ENCODE measurements around the gene C4orf36.
A peak's percentile ranks its signal among the peaks of the same experiment; 100 is the strongest.

Gene C4orf36, protein sequence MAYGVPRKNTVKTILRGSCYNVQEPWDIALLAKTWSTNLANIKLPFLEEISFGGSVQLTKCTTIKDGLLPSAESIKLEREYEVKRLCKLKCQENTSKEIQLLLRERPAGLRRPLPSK

DNA sequence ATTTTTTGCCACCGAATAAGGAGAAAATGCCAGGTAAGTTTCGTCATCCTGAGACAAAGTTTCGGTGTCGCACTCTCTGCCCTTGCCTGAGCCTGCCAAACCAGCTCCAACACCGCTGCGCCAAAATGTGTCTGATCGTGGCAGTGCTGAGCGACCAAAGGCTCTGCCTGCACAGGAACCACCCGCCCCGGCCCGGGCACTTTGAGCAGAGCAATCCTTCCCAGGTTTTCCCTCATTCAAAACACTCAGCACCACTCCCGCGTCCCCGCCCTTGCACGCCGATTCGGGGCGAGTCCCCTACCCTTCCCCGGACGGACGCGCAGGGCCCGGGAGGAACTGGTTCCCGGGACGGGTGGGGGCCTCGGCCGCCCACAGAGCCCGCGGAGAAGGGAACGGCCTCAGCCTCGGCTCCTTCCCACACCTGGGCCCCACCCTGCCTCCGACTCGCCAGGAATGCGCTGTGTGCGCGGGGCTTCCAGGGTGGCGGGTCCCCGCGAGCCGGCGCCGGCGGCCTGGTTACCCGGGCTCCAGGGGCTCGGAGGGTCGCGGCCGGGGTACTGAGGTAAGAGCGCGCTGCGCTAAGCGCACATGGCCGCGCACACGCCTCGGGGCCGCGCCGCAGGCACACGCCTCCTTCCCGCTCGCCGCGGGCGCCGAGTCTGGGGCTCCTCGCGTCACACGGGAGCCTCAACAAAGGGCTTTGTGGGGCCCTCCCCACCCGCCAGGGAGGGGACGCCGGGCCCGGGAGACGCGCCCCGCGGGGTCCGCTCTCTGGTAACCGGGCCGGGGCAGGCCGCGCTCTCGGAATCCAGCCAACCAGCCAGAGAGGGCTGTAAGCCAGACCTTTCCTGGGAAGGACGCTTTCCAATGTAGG is at the start of gene C4orf36:
TSS of gene C4orf36 (minus strand) at position 661 of the 874 bp plus-strand sequence. CDS start 902 bp downstream, outside the sequence.
- DNase-seq (ENCODE audit: extremely low read depth, insufficient read length) = peak; percentile 76
- H3K4me3 ChIP-seq (replicated peaks; ENCODE audit: low read depth, low read length) = peak within 1 kb of the TSS; percentile 61
- TF ChIP-seq, protein P1, sequence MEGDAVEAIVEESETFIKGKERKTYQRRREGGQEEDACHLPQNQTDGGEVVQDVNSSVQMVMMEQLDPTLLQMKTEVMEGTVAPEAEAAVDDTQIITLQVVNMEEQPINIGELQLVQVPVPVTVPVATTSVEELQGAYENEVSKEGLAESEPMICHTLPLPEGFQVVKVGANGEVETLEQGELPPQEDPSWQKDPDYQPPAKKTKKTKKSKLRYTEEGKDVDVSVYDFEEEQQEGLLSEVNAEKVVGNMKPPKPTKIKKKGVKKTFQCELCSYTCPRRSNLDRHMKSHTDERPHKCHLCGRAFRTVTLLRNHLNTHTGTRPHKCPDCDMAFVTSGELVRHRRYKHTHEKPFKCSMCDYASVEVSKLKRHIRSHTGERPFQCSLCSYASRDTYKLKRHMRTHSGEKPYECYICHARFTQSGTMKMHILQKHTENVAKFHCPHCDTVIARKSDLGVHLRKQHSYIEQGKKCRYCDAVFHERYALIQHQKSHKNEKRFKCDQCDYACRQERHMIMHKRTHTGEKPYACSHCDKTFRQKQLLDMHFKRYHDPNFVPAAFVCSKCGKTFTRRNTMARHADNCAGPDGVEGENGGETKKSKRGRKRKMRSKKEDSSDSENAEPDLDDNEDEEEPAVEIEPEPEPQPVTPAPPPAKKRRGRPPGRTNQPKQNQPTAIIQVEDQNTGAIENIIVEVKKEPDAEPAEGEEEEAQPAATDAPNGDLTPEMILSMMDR (IDR thresholded peaks at IDR 0.05; ENCODE audit: insufficient read depth, low read length, poor library complexity, severe bottlenecking) = no peak
- H3K36me3 ChIP-seq (ENCODE audit: control insufficient read depth, insufficient read depth, low read length) = no peaks in the 10 kb centered on the region
- no peaks in the 10 kb centered on the region for H3K27me3 ChIP-seq (replicated peaks; ENCODE audit: control insufficient read depth, insufficient read depth, low read length)

DNA sequence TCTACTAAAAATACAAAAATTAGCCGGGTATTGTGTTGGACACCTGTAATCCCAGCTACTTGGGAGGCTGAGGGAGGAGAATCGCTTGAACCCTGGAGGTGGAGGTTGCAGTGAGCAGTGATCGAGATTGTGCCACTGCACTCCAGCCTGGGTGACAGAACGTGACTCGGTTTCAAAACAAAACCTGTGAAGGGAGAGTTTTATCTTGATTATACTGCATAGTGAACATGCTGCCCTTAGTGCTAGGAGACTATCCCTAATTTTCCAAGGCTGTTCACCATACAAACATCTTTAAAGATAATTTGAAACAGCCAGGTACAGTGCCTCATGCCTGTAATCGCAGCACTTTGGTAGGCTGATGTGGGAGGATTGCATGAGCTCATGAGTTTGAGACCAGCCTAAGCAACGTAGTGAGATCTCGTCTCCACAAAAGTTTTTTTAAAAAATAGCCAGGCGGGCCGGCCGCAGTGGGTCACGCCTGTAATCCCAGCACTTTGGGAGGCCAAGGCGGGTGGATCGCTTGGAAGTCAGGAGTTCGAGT is 48.8 kb upstream of the C4orf36 start:
- Histone ChIP-seq H3K4me3 (replicated peaks; ENCODE audit: low read depth, low read length) (no peak overlapping the region), H3K27me3 (replicated peaks; ENCODE audit: control insufficient read depth, insufficient read depth, low read length) (no peaks in the 10 kb centered on the region), H3K36me3 (ENCODE audit: control insufficient read depth, insufficient read depth, low read length) (no peaks in the 10 kb centered on the region; the same call in 1 of the 2 replicates)
- no peak for DNase-seq (ENCODE audit: extremely low read depth, insufficient read length)
- TF ChIP-seq, protein P1 (IDR thresholded peaks at IDR 0.05; ENCODE audit: insufficient read depth, low read length, poor library complexity, severe bottlenecking) = no peak

DNA sequence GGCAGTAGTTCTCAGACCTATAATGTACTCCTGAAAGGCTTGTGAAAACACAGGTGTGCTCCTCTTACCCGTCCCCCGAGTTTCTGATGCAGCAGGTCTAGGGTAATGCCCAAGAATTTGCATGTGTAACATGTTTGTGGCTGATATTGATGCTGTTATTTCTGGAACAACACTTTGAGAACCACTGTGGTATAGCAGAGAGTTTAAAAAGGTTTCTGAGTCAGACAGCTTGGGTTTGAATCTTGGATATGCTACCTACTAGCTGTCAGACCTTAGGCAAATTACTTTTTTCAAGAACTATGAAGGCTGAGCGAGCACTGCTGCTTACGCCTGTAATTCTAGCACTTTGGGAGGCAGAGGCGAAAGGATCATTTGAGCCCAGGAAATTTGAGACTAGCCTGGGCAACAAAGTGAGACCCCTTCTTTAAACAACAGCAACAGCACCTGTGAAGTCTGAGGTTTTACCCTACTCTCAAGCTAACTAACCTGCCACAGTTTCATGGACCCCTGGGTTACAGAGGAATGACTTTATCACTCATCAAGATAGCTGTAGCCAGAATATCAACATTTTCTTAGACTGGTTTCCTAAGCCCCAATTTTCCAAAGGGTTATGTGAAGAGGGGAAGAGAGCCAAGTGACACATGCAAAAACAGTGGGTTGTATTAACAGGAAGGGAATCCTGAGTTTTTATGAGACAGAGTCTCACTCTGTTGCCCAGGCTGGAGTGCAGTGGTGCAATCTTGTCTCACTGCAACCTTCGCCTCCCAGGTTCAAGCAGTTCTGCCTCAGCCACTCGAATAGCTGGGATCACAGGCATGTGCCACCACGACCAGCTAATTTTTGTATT is 47.7 kb upstream of the C4orf36 start:
- TF ChIP-seq, protein P1 (IDR thresholded peaks at IDR 0.05; ENCODE audit: insufficient read depth, low read length, poor library complexity, severe bottlenecking) = no peak
- H3K4me3 ChIP-seq (replicated peaks; ENCODE audit: low read depth, low read length) = peak overlapping the region; percentile 51
- peak; percentile 80 for DNase-seq (ENCODE audit: extremely low read depth, insufficient read length)

DNA sequence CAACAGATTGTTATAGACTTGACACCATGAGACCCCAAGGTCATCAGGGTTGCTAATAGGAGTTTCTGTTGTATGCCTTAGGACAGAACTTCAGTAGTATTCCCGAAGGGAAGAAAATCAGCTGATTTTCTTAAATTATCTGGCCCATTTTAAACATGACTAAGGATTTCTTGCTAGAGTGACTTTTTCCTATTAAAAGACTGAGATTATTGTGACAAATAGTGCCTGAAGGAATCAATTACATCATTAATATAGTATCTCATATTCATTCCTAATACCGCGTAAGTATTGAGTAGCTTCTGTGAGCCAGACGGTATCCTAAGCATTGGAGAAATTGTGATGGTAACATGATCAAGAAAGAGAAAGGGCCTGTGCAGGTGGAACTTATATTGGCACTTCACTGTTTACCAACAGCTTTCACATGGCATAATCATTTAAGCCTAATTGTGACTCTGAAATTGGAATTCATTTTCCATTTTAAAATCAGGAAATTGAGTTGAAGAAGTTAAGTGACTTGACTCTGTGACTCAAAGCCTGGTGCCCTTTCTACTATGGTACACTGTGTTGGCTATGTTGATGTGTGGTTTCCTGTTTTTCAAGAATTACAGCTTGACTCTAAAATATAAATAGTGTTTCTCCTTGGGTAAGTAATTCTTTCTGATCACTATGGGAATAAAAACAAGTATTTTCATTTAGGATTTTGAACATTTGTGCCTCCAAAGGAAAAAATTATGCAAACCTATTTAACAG is 46.7 kb upstream of the C4orf36 start:
- Histone ChIP-seq H3K4me3 (replicated peaks; ENCODE audit: low read depth, low read length) (peak overlapping the region; percentile 43), H3K27me3 (replicated peaks; ENCODE audit: control insufficient read depth, insufficient read depth, low read length) (no peaks in the 10 kb centered on the region), H3K36me3 (ENCODE audit: control insufficient read depth, insufficient read depth, low read length) (no peaks in the 10 kb centered on the region; the same call in 1 of the 2 replicates)
- TF ChIP-seq, protein P1 (IDR thresholded peaks at IDR 0.05; ENCODE audit: insufficient read depth, low read length, poor library complexity, severe bottlenecking) = no peak
- peak; percentile 46 for DNase-seq (ENCODE audit: extremely low read depth, insufficient read length)

More for the DNA sequence above, 47.7 kb upstream of the C4orf36 start:
- Histone ChIP-seq H3K36me3 (ENCODE audit: control insufficient read depth, insufficient read depth, low read length) (no peaks in the 10 kb centered on the region; the same call in 1 of the 2 replicates), H3K27me3 (replicated peaks; ENCODE audit: control insufficient read depth, insufficient read depth, low read length) (no peaks in the 10 kb centered on the region)

Measured in GM06990 (cell line).